Measurements from ENCODE around the gene BRPF1.

Gene BRPF1

DNA sequence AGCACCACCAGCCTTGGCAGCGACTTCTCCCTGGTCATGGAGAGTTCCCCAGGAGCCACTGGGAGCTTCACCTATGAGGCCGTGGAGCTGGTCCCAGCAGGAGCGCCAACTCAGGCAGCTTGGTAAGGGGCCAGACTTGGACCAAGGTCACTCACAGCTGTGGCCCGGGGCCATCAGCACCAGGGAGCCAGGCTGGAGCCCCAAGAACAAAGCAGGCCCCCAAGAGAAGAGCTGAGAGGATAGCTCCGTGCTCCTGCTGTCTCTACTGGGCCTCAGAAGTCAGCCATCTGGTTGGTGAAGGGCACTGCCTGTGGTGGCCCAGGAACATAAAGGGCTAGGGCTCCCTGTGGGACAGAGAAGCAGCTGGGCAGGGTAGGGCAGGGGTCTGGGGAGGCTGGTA is 42.6 kb upstream of the BRPF1 start:
- no peak for TF ChIP-seq YY1 (IDR thresholded peaks at IDR 0.05; ENCODE audit: low read depth)
- TF ChIP-seq EP300 (IDR thresholded peaks at IDR 0.05; ENCODE audit: borderline replicate concordance) = no peak
- TF ChIP-seq, protein P1, sequence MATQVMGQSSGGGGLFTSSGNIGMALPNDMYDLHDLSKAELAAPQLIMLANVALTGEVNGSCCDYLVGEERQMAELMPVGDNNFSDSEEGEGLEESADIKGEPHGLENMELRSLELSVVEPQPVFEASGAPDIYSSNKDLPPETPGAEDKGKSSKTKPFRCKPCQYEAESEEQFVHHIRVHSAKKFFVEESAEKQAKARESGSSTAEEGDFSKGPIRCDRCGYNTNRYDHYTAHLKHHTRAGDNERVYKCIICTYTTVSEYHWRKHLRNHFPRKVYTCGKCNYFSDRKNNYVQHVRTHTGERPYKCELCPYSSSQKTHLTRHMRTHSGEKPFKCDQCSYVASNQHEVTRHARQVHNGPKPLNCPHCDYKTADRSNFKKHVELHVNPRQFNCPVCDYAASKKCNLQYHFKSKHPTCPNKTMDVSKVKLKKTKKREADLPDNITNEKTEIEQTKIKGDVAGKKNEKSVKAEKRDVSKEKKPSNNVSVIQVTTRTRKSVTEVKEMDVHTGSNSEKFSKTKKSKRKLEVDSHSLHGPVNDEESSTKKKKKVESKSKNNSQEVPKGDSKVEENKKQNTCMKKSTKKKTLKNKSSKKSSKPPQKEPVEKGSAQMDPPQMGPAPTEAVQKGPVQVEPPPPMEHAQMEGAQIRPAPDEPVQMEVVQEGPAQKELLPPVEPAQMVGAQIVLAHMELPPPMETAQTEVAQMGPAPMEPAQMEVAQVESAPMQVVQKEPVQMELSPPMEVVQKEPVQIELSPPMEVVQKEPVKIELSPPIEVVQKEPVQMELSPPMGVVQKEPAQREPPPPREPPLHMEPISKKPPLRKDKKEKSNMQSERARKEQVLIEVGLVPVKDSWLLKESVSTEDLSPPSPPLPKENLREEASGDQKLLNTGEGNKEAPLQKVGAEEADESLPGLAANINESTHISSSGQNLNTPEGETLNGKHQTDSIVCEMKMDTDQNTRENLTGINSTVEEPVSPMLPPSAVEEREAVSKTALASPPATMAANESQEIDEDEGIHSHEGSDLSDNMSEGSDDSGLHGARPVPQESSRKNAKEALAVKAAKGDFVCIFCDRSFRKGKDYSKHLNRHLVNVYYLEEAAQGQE (IDR thresholded peaks at IDR 0.05; ENCODE audit: low read depth) = no peak
- TF ChIP-seq USF1 (IDR thresholded peaks at IDR 0.05) = no peak
- no peak for TF ChIP-seq NFIC (IDR thresholded peaks at IDR 0.05)
- no peak for TF ChIP-seq EGR1 (IDR thresholded peaks at IDR 0.05)
- TF ChIP-seq CEBPB (IDR thresholded peaks at IDR 0.05) = no peak
- TF ChIP-seq FOXM1 (IDR thresholded peaks at IDR 0.05; ENCODE audit: borderline replicate concordance, low read depth) = no peak
- TF ChIP-seq ZBTB7A (IDR thresholded peaks at IDR 0.05; ENCODE audit: low read depth) = no peak
- no peak for TF ChIP-seq CREB1 (IDR thresholded peaks at IDR 0.05; ENCODE audit: low read depth)
- TF ChIP-seq TAF1 (IDR thresholded peaks at IDR 0.05; ENCODE audit: low read depth) = no peak
- no peak for TF ChIP-seq TEAD4 (IDR thresholded peaks at IDR 0.05)
- TF ChIP-seq TCF12 (IDR thresholded peaks at IDR 0.05; ENCODE audit: low read depth) = no peak
- TF ChIP-seq RAD21 (IDR thresholded peaks at IDR 0.05; ENCODE audit: low read depth) = no peak
- TF ChIP-seq MAX (IDR thresholded peaks at IDR 0.05) = no peak

GRCh38 chr3:9689757-9690156 is 41.8 kb upstream of the BRPF1 start:
- TF ChIP-seq TEAD4 (IDR thresholded peaks at IDR 0.05) = no peak
- no peak for TF ChIP-seq TAF1 (IDR thresholded peaks at IDR 0.05; ENCODE audit: low read depth)
- no peak for TF ChIP-seq EP300 (IDR thresholded peaks at IDR 0.05; ENCODE audit: borderline replicate concordance)
- no peak for TF ChIP-seq RAD21 (IDR thresholded peaks at IDR 0.05; ENCODE audit: low read depth)
- TF ChIP-seq FOXM1 (IDR thresholded peaks at IDR 0.05; ENCODE audit: borderline replicate concordance, low read depth) = no peak
- no peak for TF ChIP-seq CEBPB (IDR thresholded peaks at IDR 0.05)
- TF ChIP-seq ZBTB7A (IDR thresholded peaks at IDR 0.05; ENCODE audit: low read depth) = no peak
- no peak for TF ChIP-seq MAX (IDR thresholded peaks at IDR 0.05)
- TF ChIP-seq YY1 (IDR thresholded peaks at IDR 0.05; ENCODE audit: low read depth) = no peak
- TF ChIP-seq CREB1 (IDR thresholded peaks at IDR 0.05; ENCODE audit: low read depth) = no peak

- TF ChIP-seq CEBPB (IDR thresholded peaks at IDR 0.05) = no peak
- no peak for TF ChIP-seq CREB1 (IDR thresholded peaks at IDR 0.05; ENCODE audit: low read depth)
- TF ChIP-seq NFIC (IDR thresholded peaks at IDR 0.05) = no peak
- no peak for TF ChIP-seq EGR1 (IDR thresholded peaks at IDR 0.05)
- TF ChIP-seq, protein P1 (IDR thresholded peaks at IDR 0.05; ENCODE audit: low read depth) = no peak
- no peak for TF ChIP-seq MAX (IDR thresholded peaks at IDR 0.05)
- TF ChIP-seq FOXM1 (IDR thresholded peaks at IDR 0.05; ENCODE audit: borderline replicate concordance, low read depth) = no peak
- TF ChIP-seq USF1 (IDR thresholded peaks at IDR 0.05) = no peak
- TF ChIP-seq EP300 (IDR thresholded peaks at IDR 0.05; ENCODE audit: borderline replicate concordance) = no peak
- no peak for TF ChIP-seq TCF12 (IDR thresholded peaks at IDR 0.05; ENCODE audit: low read depth)
- TF ChIP-seq TEAD4 (IDR thresholded peaks at IDR 0.05) = no peak
- no peak for TF ChIP-seq RAD21 (IDR thresholded peaks at IDR 0.05; ENCODE audit: low read depth)
- TF ChIP-seq YY1 (IDR thresholded peaks at IDR 0.05; ENCODE audit: low read depth) = no peak
- TF ChIP-seq TAF1 (IDR thresholded peaks at IDR 0.05; ENCODE audit: low read depth) = no peak
- no peak for TF ChIP-seq ZBTB7A (IDR thresholded peaks at IDR 0.05; ENCODE audit: low read depth)
Observed at GRCh38 chr3:9690451-9691450, 40.8 kb upstream of the BRPF1 start.

DNA sequence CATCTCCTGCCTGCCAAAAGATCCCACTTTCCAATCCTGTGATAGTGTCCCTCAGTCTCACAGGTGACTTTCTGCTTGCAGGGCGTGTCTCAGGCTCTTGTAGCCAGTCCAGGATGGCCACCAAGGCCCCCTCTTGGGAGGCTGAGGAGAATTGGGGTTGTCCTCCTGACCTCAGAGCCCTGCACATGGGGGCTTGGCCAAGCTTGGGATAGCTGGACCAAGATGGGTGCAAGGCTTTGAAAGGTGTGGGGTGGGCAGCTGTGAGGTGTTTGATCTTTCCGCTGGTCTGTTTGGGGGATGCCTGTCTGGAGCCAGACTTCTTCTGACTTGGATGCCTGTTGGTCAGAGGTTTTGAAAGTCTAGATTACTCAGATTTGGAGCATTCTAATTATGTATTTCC is 39.9 kb upstream of the BRPF1 start:
- TF ChIP-seq CEBPB (IDR thresholded peaks at IDR 0.05) (no peak), FOXM1 (IDR thresholded peaks at IDR 0.05; ENCODE audit: borderline replicate concordance, low read depth) (no peak), USF1 (IDR thresholded peaks at IDR 0.05) (no peak), NFIC (IDR thresholded peaks at IDR 0.05) (no peak), RAD21 (IDR thresholded peaks at IDR 0.05; ENCODE audit: low read depth) (no peak), CREB1 (IDR thresholded peaks at IDR 0.05; ENCODE audit: low read depth) (no peak), YY1 (IDR thresholded peaks at IDR 0.05; ENCODE audit: low read depth) (no peak), TEAD4 (IDR thresholded peaks at IDR 0.05) (no peak), TCF12 (IDR thresholded peaks at IDR 0.05; ENCODE audit: low read depth) (no peak), EGR1 (IDR thresholded peaks at IDR 0.05) (no peak)

All from Ishikawa (cell line).